Measurements from ENCODE around the gene ZMYND10.

DNA sequence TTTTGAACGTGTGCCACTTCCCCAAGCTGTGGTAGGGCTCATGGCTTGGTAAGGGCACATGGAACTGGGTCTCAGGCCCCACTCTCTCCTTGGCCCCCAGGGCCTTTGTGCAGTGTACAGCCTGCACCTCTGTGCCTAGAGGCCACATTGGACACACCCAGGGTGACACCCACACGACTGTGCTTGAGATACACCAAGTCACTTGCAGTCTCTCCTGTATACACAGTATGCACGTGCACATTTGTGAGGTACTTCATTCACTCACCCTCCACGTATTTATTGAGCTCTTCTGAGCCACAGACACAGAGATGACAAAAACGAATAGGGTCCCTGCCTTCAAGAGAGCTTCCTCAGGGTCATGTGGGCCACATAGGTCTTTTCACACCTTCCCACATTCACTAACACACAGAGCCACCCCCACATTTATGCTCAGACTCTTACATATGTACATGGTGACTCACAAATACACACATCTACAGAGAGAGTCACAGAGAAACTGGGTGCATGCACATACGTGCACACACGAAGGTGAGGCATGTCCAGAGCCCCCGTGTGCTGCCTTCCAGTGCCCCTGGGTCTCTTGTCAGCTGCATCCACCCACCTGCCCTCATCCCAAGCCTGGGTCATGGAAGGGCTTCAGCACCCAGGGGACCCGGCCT lies 23.6 kb upstream of the ZMYND10 start:
- TF ChIP-seq, protein P1, sequence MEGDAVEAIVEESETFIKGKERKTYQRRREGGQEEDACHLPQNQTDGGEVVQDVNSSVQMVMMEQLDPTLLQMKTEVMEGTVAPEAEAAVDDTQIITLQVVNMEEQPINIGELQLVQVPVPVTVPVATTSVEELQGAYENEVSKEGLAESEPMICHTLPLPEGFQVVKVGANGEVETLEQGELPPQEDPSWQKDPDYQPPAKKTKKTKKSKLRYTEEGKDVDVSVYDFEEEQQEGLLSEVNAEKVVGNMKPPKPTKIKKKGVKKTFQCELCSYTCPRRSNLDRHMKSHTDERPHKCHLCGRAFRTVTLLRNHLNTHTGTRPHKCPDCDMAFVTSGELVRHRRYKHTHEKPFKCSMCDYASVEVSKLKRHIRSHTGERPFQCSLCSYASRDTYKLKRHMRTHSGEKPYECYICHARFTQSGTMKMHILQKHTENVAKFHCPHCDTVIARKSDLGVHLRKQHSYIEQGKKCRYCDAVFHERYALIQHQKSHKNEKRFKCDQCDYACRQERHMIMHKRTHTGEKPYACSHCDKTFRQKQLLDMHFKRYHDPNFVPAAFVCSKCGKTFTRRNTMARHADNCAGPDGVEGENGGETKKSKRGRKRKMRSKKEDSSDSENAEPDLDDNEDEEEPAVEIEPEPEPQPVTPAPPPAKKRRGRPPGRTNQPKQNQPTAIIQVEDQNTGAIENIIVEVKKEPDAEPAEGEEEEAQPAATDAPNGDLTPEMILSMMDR (conservative IDR thresholded peaks at IDR 0.05; ENCODE audit: low read length) = no peak
- TF ChIP-seq EZH2phosphoT487 (IDR thresholded peaks at IDR 0.05; ENCODE audit: borderline replicate concordance, low read depth, low read length) = no peak

Data from OCI-LY7 (cell line).